K562 (cell line): ENCODE data around the gene PPP1R15A. TPM values are rescaled to one million over a fixed set of nuclear protein-coding genes. Genes with fewer than 3 reads are reported as not detected.

Experiments
- CUX1 ChIP-seq: fragments of 200-800 bp; sonication (Bioruptor generic); IDR thresholded peaks from 2 replicates; pipeline ENCODE4 v1.6.1; 2016; ENCODE audit warnings: missing genetic modification characterization, missing compliant biosample characterization
- ERF ChIP-seq: fragments of 450-650 bp; formaldehyde crosslinking; IDR thresholded peaks from 2 replicates; pipeline ENCODE4 v1.4.0; 2020; ENCODE audit warnings: mild to moderate bottlenecking, mixed read lengths
- FOXA1 ChIP-seq: fragments of 450-650 bp; IDR thresholded peaks from 2 replicates; pipeline ENCODE4 v1.6.1; 2016; ENCODE audit warnings: mild to moderate bottlenecking, borderline replicate concordance
- FOXP1 ChIP-seq: sonication (generic); formaldehyde crosslinking; IDR thresholded peaks from 2 replicates; pipeline ENCODE4 v1.8.0; 2022; ENCODE audit warnings: mild to moderate bottlenecking, missing genetic modification reagents
- HDAC6 ChIP-seq: IDR thresholded peaks from 2 replicates; pipeline ENCODE4 v1.6.1; 2012; ENCODE audit warnings: low read depth, mild to moderate bottlenecking, control low read depth, inconsistent platforms, low read length, moderate library complexity
- KAT7 ChIP-seq: sonication (generic); formaldehyde crosslinking; IDR thresholded peaks from 2 replicates; pipeline ENCODE4 v1.8.0; 2022; ENCODE audit warnings: missing genetic modification reagents, mild to moderate bottlenecking, borderline replicate concordance
- MEF2A ChIP-seq: IDR thresholded peaks from 2 replicates; pipeline ENCODE4 v1.6.1; 2011; ENCODE audit warnings: low read depth, mild to moderate bottlenecking, low read length, moderate library complexity; ENCODE audit not compliant: control insufficient read depth
- MLLT1 ChIP-seq, 2 experiments: fragments of 450-650 bp; IDR thresholded peaks; 2 replicates each; pipeline ENCODE4 v1.6.1; 2016
- NCOA4 ChIP-seq: fragments of 450-650 bp; IDR thresholded peaks from 2 replicates; pipeline ENCODE4 v1.6.1; 2018; ENCODE audit warnings: mild to moderate bottlenecking; ENCODE audit not compliant: partially characterized antibody
- NFXL1 ChIP-seq: fragments of 450-650 bp; formaldehyde crosslinking; IDR thresholded peaks from 2 replicates; pipeline ENCODE4 v1.4.0; 2021; ENCODE audit warnings: mild to moderate bottlenecking
- POLR2AphosphoS5 ChIP-seq: IDR thresholded peaks from 2 replicates; pipeline ENCODE4 v1.6.1; 2011; ENCODE audit warnings: mild to moderate bottlenecking, low read depth, low read length, moderate library complexity; ENCODE audit not compliant: control insufficient read depth, insufficient read depth
- RBM22 ChIP-seq: fragments of 200-400 bp; formaldehyde crosslinking; IDR thresholded peaks from 2 replicates; pipeline ENCODE4 v1.6.1; 2018; ENCODE audit warnings: low read length, low read depth; ENCODE audit not compliant: poor library complexity, severe bottlenecking
- SAFB ChIP-seq: fragments of 200-400 bp; formaldehyde crosslinking; IDR thresholded peaks from 2 replicates; pipeline ENCODE4 v1.6.1; 2017; ENCODE audit warnings: low read depth, low read length, borderline replicate concordance
- TCFL5 ChIP-seq: fragments of 250-450 bp; sonication (Bioruptor Pico); conservative IDR thresholded peaks from 2 replicates; pipeline ENCODE4 v1.6.1; 2021; ENCODE audit warnings: mild to moderate bottlenecking, moderate library complexity, matching md5 sums
- ZNF316 ChIP-seq: fragments of 450-650 bp; IDR thresholded peaks from 2 replicates; pipeline ENCODE4 v1.6.1; 2016
- ZNF583 ChIP-seq: fragments of 250-450 bp; sonication (Bioruptor Pico); IDR thresholded peaks from 2 replicates; pipeline ENCODE4 v1.4.0; 2020
- polyA plus RNA-seq, 8 experiments: library from polyadenylated mRNA; depleted of rRNA in 4 of 8; stranded (reverse) in 5 of 8; unstranded in 3 of 8; fragments of >200 nt; fragmentation: Nextera tagmentation in 2 of 8; fragmentation: Illumina TruSeq in 1 of 8; extraction: Ambion mirVana in 2 of 8; extraction: Trizol in 1 of 8; gene quantifications; 2 replicates each; pipeline versions ENCODE4 v1.2.1 to v1.2.3, GENCODE V29; 2011 to 2014; ENCODE audit warnings: inconsistent platforms in 1 of 8, missing spikeins in 1 of 8
- total RNA-seq, 7 experiments: library from RNA; depleted of rRNA in 6 of 7; stranded (reverse); fragments of >200 nt in 6 of 7; fragmentation: Illumina TruSeq in 2 of 7; extraction: Trizol in 2 of 7; gene quantifications; 2 replicates each; pipeline versions ENCODE4 v1.2.1 to v1.2.3, GENCODE V29; 2011 to 2021; ENCODE audit warnings: low replicate concordance in 1 of 7
- TF ChIP-seq, protein P1 (sequence below): IDR thresholded peaks from 2 replicates; pipeline ENCODE4 v1.6.1; 2011; ENCODE audit not compliant: insufficient read length; ENCODE audit errors: extremely low read depth
- TF ChIP-seq, protein P2 (sequence below): fragments of 250-450 bp; sonication (Bioruptor Pico); IDR thresholded peaks from 2 replicates; pipeline ENCODE4 v1.4.0; 2020; ENCODE audit warnings: mild to moderate bottlenecking, moderate library complexity
- TF ChIP-seq, protein P3 (sequence below): fragments of 250-450 bp; sonication (Bioruptor Pico); IDR thresholded peaks from 2 replicates; pipeline ENCODE4 v1.5.1; 2021; ENCODE audit warnings: mild to moderate bottlenecking

Gene PPP1R15A
- total and polyA plus RNA-seq, 9 of the 15 experiments (the other 6 are each of a cell fraction or from before 2014, with no cell fraction given) = 0.42 to 73.7 (median 44.0) TPM

- TF ChIP-seq CUX1 (CRISPR knock-in tag) = no peak
- 0 out of 2 replicates have a peak, but pooled peaks have one; percentile 48 for TF ChIP-seq POLR2AphosphoS5
- TF ChIP-seq, protein P1, sequence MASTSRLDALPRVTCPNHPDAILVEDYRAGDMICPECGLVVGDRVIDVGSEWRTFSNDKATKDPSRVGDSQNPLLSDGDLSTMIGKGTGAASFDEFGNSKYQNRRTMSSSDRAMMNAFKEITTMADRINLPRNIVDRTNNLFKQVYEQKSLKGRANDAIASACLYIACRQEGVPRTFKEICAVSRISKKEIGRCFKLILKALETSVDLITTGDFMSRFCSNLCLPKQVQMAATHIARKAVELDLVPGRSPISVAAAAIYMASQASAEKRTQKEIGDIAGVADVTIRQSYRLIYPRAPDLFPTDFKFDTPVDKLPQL = no peak
- no peak for TF ChIP-seq FOXP1 (CRISPR knock-in tag)
- TF ChIP-seq MEF2A = no peak
- TF ChIP-seq ERF (CRISPR knock-in tag) = no peak
- TF ChIP-seq RBM22 = no peak
- TF ChIP-seq MLLT1 (IDR thresholded peaks at IDR 0.05) = no peak
- TF ChIP-seq, protein P2, sequence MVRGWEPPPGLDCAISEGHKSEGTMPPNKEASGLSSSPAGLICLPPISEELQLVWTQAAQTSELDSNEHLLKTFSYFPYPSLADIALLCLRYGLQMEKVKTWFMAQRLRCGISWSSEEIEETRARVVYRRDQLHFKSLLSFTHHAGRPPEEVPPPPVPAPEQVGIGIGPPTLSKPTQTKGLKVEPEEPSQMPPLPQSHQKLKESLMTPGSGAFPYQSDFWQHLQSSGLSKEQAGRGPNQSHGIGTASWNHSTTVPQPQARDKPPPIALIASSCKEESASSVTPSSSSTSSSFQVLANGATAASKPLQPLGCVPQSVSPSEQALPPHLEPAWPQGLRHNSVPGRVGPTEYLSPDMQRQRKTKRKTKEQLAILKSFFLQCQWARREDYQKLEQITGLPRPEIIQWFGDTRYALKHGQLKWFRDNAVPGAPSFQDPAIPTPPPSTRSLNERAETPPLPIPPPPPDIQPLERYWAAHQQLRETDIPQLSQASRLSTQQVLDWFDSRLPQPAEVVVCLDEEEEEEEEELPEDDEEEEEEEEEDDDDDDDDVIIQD (CRISPR knock-in tag) = no peak
- TF ChIP-seq FOXA1 = no peak
- TF ChIP-seq NFXL1 (CRISPR knock-in tag) = peak; percentile 68; the same call in 1 of the 2 replicates
- TF ChIP-seq ZNF583 (CRISPR knock-in tag) = no peak
- TF ChIP-seq ZNF316 = no peak
- no peak for TF ChIP-seq TCFL5 (CRISPR knock-in tag)
- TF ChIP-seq, protein P3, sequence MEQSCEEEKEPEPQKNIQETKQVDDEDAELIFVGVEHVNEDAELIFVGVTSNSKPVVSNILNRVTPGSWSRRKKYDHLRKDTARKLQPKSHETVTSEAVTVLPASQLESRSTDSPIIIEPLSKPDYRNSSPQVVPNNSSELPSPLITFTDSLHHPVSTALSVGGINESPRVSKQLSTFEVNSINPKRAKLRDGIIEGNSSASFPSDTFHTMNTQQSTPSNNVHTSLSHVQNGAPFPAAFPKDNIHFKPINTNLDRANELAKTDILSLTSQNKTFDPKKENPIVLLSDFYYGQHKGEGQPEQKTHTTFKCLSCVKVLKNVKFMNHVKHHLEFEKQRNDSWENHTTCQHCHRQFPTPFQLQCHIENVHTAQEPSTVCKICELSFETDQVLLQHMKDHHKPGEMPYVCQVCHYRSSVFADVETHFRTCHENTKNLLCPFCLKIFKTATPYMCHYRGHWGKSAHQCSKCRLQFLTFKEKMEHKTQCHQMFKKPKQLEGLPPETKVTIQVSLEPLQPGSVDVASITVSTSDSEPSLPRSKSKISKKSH (CRISPR knock-in tag) = 0 out of 2 replicates have a peak, but pooled peaks have one; percentile 53
- TF ChIP-seq HDAC6 = no peak
- no peak for TF ChIP-seq NCOA4
- TF ChIP-seq SAFB = no peak
- 0 out of 2 replicates have a peak, but pooled peaks have one; percentile 41 for TF ChIP-seq KAT7 (CRISPR knock-in tag)
Observed at GRCh38 chr19:48877855-48878195, 5.6 kb downstream of the PPP1R15A start (continued).
